Liver (tissue), 3 donors: ENCODE data around the gene PLCD1.

Source experiments
- FOXA1 ChIP-seq: IDR thresholded peaks from 2 replicates; pipeline ENCODE4 v1.6.1; 2016; ENCODE audit warnings: antibody characterized with exemption
- JUND ChIP-seq, 2 donors: IDR thresholded peaks; 2 replicates each; pipeline ENCODE4 v1.6.1; 2016; ENCODE audit warnings: antibody characterized with exemption in 2 of 2
- SP1 ChIP-seq: IDR thresholded peaks from 2 replicates; pipeline ENCODE4 v1.6.1; 2018; ENCODE audit warnings: antibody characterized with exemption, mild to moderate bottlenecking
- TAF1 ChIP-seq: conservative IDR thresholded peaks from 2 replicates; pipeline ENCODE4 v1.6.1; 2016; ENCODE audit warnings: antibody characterized with exemption, mild to moderate bottlenecking
- TF ChIP-seq, protein P1 (sequence below): fragments of 150-350 bp; IDR thresholded peaks from 2 replicates; pipeline ENCODE4 v1.5.1; 2017; ENCODE audit warnings: improper control_type of control experiment, low read depth, low read length; ENCODE audit not compliant: missing input control
- TF ChIP-seq, protein P2 (sequence below): IDR thresholded peaks from 2 replicates; pipeline ENCODE4 v1.6.1; 2016; ENCODE audit warnings: antibody characterized with exemption, mild to moderate bottlenecking
- TF ChIP-seq, protein P3 (sequence below): IDR thresholded peaks from 2 replicates; pipeline ENCODE4 v1.6.1; 2016; ENCODE audit warnings: antibody characterized with exemption
- donor health status: healthy.
- donor health status: healthy.

DNA sequence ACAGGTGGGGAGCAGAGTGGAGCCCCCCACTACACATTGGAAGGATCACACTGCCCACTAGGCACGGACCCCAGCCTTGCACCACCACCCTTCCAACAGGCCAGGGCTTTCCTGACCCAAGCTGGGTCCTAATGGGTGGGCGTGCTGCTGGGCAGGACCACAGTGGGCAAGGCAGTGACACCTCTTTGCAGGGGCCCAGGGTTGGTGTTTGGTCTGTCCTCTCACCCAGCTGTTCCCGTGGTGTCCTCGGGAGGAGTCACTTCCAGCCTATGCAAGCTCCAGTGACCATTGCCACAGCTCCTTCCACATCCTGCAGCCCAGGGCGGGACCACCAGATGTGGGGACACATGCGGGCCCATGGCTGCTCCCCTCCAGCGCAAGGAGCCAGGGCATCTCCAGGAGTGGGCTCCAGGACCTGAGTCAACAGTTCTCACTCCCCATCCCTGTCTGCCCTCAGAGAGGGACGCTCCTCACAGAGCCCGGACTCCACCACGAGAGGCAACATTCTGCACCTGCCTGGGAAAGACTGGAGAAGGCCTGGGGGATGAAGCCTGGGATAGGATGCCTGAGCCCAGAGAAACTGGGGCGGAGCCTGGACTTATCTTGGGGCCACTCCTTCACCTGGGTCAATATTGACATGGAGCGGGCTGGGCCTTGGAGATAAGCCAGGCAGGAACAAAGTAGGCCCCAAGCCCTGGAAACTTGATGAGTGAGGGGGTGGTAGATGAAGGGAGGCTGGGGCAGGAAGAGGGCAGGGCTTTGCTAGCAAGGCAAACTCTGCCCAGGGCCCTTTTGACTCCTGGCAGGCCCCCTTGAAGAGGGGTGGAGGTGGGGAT lies 42.7 kb downstream of the PLCD1 start:
- TF ChIP-seq, protein P1, sequence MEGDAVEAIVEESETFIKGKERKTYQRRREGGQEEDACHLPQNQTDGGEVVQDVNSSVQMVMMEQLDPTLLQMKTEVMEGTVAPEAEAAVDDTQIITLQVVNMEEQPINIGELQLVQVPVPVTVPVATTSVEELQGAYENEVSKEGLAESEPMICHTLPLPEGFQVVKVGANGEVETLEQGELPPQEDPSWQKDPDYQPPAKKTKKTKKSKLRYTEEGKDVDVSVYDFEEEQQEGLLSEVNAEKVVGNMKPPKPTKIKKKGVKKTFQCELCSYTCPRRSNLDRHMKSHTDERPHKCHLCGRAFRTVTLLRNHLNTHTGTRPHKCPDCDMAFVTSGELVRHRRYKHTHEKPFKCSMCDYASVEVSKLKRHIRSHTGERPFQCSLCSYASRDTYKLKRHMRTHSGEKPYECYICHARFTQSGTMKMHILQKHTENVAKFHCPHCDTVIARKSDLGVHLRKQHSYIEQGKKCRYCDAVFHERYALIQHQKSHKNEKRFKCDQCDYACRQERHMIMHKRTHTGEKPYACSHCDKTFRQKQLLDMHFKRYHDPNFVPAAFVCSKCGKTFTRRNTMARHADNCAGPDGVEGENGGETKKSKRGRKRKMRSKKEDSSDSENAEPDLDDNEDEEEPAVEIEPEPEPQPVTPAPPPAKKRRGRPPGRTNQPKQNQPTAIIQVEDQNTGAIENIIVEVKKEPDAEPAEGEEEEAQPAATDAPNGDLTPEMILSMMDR = no peak
- TF ChIP-seq FOXA1 (no peak), JUND (IDR thresholded peaks at IDR 0.05) (no peak), SP1 (no peak), TAF1 (no peak)
- TF ChIP-seq, protein P2, sequence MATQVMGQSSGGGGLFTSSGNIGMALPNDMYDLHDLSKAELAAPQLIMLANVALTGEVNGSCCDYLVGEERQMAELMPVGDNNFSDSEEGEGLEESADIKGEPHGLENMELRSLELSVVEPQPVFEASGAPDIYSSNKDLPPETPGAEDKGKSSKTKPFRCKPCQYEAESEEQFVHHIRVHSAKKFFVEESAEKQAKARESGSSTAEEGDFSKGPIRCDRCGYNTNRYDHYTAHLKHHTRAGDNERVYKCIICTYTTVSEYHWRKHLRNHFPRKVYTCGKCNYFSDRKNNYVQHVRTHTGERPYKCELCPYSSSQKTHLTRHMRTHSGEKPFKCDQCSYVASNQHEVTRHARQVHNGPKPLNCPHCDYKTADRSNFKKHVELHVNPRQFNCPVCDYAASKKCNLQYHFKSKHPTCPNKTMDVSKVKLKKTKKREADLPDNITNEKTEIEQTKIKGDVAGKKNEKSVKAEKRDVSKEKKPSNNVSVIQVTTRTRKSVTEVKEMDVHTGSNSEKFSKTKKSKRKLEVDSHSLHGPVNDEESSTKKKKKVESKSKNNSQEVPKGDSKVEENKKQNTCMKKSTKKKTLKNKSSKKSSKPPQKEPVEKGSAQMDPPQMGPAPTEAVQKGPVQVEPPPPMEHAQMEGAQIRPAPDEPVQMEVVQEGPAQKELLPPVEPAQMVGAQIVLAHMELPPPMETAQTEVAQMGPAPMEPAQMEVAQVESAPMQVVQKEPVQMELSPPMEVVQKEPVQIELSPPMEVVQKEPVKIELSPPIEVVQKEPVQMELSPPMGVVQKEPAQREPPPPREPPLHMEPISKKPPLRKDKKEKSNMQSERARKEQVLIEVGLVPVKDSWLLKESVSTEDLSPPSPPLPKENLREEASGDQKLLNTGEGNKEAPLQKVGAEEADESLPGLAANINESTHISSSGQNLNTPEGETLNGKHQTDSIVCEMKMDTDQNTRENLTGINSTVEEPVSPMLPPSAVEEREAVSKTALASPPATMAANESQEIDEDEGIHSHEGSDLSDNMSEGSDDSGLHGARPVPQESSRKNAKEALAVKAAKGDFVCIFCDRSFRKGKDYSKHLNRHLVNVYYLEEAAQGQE = no peak
- TF ChIP-seq, protein P3, sequence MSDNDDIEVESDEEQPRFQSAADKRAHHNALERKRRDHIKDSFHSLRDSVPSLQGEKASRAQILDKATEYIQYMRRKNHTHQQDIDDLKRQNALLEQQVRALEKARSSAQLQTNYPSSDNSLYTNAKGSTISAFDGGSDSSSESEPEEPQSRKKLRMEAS = no peak
